ENCODE data around the gene IL3RA. TPM values are rescaled to one million over a fixed set of nuclear protein-coding genes. Genes with fewer than 3 reads are reported as not detected.
"Not testable (repeated sequence)": the region's sequence is repeated elsewhere in the genome, so short reads cannot be mapped to it uniquely, and the experiment has no call there.

Gene IL3RA
- total RNA-seq, 2 donors from 2014 or later: 2.1 to 6.7 TPM

GRCh38 chrX:1308476-1308875 lies 28.1 kb upstream of the IL3RA start:
- H3K27ac ChIP-seq: no peak overlapping the region
- no peak for TF ChIP-seq CTCF (IDR thresholded peaks at IDR 0.05)
- no peak overlapping the region for H3K4me3 ChIP-seq
- no peaks in the 10 kb centered on the region for H3K27me3 ChIP-seq
- no peaks in the 10 kb centered on the region for H3K36me3 ChIP-seq
- no peak overlapping the region for H3K9ac ChIP-seq (ENCODE audit: low read depth in 2 of 2, low read length in 2 of 2)
- H3K4me1 ChIP-seq: no peaks in the 10 kb centered on the region
- no peaks in the 10 kb centered on the region for H3K9me3 ChIP-seq
- intact Hi-C loops (cut with DNase I): no loop called here
- DNase-seq: no peak

- H3K36me3 ChIP-seq; H3K4me3 ChIP-seq; H3K4me1 ChIP-seq; H3K27me3 ChIP-seq; intact Hi-C loops (cut with DNase I); H3K27ac ChIP-seq; H3K9ac ChIP-seq (ENCODE audit: low read depth in 2 of 2, low read length in 2 of 2); DNase-seq; H3K9me3 ChIP-seq: not testable (repeated sequence)
Measured at GRCh38 chrX:1308917-1309316, 27.7 kb upstream of the IL3RA start.

GRCh38 chrX:1313788-1314187 lies 22.8 kb upstream of the IL3RA start:
- no peak for DNase-seq

GRCh38 chrX:1316527-1316926 lies 20.1 kb upstream of the IL3RA start:
- intact Hi-C loops (cut with DNase I): no loop called here
- Histone ChIP-seq H3K4me3 (no peak overlapping the region), H3K36me3 (no peaks in the 10 kb centered on the region), H3K9me3 (no peaks in the 10 kb centered on the region), H3K27me3 (no peaks in the 10 kb centered on the region), H3K27ac (no peak overlapping the region), H3K9ac (ENCODE audit: low read depth in 2 of 2, low read length in 2 of 2) (no peak overlapping the region), H3K4me1 (no peaks in the 10 kb centered on the region)
- TF ChIP-seq CTCF (IDR thresholded peaks at IDR 0.05): no peak
- peak; percentile 34 for DNase-seq

More at GRCh38 chrX:1313788-1314187, 22.8 kb upstream of the IL3RA start:
- no peaks in the 10 kb centered on the region for H3K36me3 ChIP-seq
- H3K27me3 ChIP-seq: no peaks in the 10 kb centered on the region
- intact Hi-C loops (cut with DNase I): no loop called here
- H3K9me3 ChIP-seq: no peaks in the 10 kb centered on the region
- H3K4me3 ChIP-seq: no peak overlapping the region
- H3K27ac ChIP-seq: no peak overlapping the region
- H3K4me1 ChIP-seq: no peaks in the 10 kb centered on the region
- TF ChIP-seq CTCF (IDR thresholded peaks at IDR 0.05): no peak
- H3K9ac ChIP-seq (ENCODE audit: low read depth in 2 of 2, low read length in 2 of 2): no peak overlapping the region

GRCh38 chrX:1321674-1322073 lies 14.9 kb upstream of the IL3RA start:
- no peaks in the 10 kb centered on the region for H3K27me3 ChIP-seq
- TF ChIP-seq CTCF (IDR thresholded peaks at IDR 0.05): no peak
- H3K36me3 ChIP-seq: no peaks in the 10 kb centered on the region

GRCh38 chrX:1322393-1322792 lies 14.2 kb upstream of the IL3RA start:
- H3K27me3 ChIP-seq: no peaks in the 10 kb centered on the region
- no peaks in the 10 kb centered on the region for H3K36me3 ChIP-seq
- no peak for DNase-seq
- H3K9me3 ChIP-seq: no peaks in the 10 kb centered on the region
- H3K4me1 ChIP-seq: no peaks in the 10 kb centered on the region
- no peak overlapping the region for H3K9ac ChIP-seq (ENCODE audit: low read depth in 2 of 2, low read length in 2 of 2)
- TF ChIP-seq CTCF (IDR thresholded peaks at IDR 0.05): no peak
- intact Hi-C loops (cut with DNase I): no loop called here
- no peak overlapping the region for H3K27ac ChIP-seq
- no peak overlapping the region for H3K4me3 ChIP-seq

More at GRCh38 chrX:1321674-1322073, 14.9 kb upstream of the IL3RA start:
- H3K4me1 ChIP-seq: no peaks in the 10 kb centered on the region
- H3K4me3 ChIP-seq: no peak overlapping the region
- no peak overlapping the region for H3K27ac ChIP-seq
- no peak for DNase-seq
- H3K9me3 ChIP-seq: no peaks in the 10 kb centered on the region
- intact Hi-C loops (cut with DNase I): no loop called here
- no peak overlapping the region for H3K9ac ChIP-seq (ENCODE audit: low read depth in 2 of 2, low read length in 2 of 2)
